Stimulated activated CD4-positive, alpha-beta T cell treated with anti-CD3 and anti-CD28 coated beads, Interleukin-12 subunit alpha, Interleukin-12 subunit beta, amount 100 ng/mL, for 48 hours (primary cell): Measurements from ENCODE around the gene DHRS4L2.
"Not testable (repeated sequence)": the region's sequence is repeated elsewhere in the genome, so short reads cannot be mapped to it uniquely, and the experiment has no call there.

Experiments
- DNase-seq, 3 donors: peaks; one replicate each; pipeline ENCODE4 v3.0.0-alpha.2; 2020; ENCODE audit warnings: low read depth in 2 of 3, low spot score in 1 of 3

DHRS4L2 gene

DNA sequence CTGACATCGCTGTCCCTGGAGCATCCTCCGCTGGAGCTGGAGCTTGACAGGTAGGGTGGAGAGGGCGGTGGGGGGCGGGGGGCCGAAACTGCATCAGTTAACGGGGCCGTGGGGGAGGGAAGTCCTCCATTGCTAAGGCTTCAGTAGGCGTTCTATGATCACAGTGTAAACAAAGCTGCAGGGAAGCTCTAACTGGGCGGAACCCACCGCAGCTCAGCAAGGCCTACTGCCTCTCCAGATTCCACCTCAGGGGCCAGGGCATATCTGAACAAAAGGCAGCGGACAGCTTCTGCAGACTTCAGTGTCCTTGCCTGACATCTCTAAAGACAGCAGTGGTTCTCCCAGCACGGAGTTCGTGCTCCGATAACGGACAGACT lies 18.5 kb upstream of the DHRS4L2 start:
- not testable (repeated sequence) for DNase-seq

DNA sequence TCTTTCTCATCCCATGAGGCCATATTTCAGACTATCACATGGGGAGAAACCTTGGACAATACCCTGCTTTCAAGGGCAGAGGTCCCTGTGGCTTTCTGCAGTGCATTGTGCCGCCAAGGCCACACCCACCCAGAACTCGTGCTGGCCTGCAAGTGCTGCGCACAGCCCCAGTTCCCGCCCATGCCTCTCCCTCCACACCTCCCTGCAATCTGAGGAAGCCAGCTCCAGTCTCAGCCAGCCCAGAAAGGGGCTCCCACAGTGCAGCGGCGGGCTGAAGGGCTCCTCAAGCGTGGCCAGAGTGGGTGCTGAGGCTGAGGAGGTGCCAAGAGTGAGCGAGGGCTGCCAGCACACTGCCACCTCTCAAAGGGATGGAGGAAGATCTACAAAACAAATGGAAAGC lies 15.6 kb upstream of the DHRS4L2 start:
- DNase-seq, result not testable (repeated sequence)

DNA sequence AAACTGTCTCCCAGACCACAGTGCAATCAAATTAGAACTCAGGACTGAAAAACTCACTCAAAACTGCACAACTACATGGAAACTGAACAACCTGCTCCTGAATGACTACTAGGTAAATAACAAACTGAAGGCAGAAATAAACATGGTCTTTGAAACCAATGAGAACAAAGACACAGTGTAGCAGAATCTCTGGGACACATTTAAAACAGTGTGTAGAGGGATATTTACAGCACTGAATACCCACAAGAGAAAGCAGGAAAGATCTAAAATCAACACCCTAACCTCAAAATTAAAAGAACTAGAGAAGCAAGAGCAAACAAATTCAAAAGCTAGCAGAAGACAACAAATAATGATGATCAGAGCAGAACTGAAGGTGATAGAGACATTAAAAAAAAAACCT lies 14.7 kb upstream of the DHRS4L2 start:
- not testable (repeated sequence) for DNase-seq

DNA sequence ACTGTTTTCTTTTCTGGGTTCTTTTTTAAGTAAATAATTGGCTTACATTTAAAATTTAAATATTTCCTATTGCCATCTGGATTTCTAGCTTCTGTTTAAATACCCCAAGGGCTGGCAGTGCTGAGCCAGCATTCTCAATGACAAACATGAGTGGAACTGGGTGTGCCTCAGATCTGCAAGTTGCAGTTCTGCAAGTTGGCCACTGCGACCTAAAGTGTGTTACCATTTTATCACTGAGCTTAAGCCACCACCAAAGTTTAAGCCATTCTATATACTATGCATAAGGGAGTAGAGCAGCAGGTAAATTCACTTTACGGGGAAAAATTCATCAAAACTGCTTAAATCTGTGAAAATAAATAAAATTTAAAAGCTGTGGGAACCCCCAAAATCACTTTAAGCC lies 11.5 kb upstream of the DHRS4L2 start:
- not testable (repeated sequence) for DNase-seq

DNA sequence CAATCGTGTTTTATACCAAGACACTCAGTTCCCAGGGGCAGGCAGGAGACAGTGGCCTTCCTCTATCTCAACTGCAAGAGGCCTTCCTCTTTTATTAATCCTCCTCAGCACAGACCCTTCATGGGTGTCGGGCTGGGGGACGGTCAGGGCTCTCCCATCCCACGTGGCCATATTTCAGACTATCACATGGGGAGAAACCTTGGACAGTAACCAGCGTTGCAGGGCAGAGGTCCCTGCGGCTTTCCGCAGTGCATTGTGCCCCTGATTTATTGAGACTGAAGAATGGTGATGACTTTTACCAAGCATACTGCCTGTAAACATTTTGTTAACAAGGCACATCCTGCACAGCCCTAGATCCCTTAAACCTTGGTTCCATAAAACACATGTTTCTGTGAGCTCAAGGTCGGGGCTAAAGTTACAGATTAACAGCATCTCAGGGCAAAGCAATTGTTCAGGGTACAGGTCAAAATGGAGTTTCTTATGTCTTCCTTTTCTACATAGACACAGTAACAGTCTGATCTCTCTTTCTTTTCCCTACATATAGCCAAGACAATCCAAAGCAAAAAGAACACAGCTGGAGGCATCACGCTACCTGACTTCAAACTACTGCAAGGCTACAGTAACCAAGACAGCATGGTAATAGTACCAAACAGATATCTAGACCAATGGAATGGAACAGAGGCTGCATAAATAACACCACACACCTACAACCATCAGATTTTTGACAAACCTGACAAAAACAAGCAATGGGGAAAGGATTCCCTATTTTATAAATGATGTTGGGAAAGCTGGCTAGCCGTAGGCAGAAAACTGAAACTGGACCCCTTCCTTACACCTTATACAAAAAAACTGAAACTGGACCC lies 6.5 kb upstream of the DHRS4L2 start:
- not testable (repeated sequence) for DNase-seq

DNA sequence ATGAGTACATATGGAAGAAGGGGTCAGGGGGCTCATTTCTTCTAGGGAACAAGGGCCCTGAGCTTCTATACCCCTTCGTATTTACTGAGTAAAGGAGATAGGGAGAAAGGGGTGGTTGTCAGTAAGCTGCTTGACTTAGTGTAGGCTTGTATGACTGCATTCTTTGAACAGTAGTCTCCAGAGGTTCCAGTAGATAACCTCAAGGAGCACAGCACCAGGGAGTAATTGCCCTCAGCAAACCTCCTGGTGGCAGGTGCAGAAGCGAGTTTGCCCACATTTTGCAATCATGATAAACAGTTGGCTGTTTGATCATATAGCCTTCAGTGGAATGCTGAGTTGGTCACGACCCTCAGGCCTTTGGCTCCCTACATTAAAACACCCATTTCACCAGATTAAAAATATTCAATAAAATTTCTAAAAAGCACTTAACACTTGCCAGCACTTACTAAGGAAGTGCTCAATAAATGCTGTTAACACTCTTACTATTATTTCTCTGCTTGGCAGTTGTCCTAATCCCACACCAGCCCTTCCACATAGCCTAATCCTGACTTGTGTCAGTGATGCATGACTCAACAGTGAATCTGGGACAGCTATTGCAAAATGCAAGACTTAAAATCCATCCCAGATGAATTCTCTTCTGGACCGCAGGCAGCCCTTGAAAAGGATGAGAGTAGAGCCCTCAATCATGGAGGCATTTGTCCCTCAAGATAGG lies 3.7 kb upstream of the DHRS4L2 start:
- DNase-seq, result no peak

DNA sequence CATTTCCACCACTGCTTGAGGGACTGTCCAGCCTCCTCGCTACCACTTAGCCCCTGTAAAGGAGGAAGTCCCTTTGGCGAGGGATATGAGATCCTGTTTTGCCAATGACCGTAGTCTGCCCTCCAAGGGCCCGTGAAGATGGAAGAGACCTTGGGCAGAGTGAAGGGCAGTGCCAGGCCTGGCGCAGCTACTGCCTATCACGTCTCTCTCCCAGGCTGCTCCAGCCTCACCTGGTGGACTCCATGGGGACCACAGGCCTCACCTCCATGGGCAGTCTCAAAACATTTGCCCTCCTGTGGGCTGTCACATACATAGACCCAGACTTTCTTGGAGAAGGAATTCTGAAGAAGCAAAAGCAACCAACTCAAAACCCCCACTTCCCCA lies 514 bp upstream of the DHRS4L2 start:
- not testable (repeated sequence) for DNase-seq

DNA sequence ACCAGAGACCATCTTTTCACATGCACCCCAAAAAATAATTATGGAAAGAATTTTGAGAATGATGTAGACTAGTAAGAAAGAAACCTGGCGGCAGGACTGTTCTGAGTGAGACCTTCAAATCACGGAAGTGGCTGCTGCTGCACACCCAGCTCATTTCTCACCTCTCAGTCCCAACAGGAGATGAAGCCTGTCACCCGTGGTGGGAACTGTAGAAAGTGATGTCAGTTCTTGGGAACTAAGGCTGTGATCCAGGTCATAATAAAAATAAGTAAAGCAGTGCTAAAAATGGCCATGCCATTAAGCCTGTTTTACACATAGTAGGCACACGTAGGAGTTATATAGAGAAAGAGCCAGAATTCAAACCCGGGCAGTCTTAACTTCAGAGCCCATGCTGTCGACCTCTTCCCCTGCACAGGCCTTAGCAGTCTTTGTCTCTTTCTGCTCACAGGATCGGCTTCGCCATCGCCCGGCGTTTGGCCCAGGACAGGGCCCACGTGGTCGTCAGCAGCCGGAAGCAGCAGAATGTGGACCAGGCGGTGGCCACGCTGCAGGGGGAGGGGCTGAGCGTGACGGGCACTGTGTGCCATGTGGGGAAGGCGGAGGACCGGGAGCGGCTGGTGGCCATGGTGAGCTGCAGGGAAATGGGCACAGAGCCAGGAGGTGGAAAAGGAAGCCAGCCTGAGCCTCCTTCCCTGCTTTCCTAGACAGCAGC lies 1.2 kb downstream of the DHRS4L2 start:
- peak in 1 of 3 donors; percentile 12 for DNase-seq

DNA sequence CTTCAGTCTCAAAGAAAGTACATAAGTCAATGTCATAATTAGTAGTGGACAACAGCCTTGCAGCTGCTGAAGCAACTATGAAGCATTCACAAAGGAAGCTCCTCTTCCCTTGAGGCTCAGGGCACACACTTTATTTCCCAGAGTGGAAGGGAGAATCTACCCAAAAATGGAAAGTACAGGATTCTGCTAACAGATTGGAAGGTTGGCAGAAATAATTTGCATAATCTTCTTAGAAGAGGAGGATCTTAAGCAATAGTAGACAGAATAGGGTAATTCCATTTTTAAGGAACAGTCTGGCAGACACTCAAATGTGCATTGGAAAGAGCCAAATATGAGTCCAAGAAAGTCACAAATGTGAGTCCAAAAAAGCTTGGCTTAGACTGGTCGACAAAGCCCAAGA lies 2.2 kb downstream of the DHRS4L2 start:
- DNase-seq, result not testable (repeated sequence)

DNA sequence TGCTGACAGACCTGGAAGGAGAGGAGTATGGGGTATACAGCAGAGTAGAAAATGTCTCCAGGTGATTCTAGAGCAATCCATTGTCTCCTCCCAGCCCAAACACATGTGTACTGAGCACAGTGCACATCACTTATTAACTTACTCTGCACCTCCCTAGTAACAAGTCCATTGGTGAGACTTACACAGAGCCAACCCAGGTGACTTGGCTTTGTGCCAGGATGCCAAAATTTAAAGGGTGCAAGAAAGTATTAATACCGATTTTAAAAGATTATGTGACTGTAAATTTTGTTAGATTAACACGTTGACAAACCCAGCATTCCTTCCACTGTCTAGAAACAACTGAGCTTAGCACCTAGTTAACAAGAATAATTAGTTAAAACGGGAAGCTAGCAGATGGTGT lies 4.3 kb downstream of the DHRS4L2 start:
- DNase-seq, result not testable (repeated sequence)

DNA sequence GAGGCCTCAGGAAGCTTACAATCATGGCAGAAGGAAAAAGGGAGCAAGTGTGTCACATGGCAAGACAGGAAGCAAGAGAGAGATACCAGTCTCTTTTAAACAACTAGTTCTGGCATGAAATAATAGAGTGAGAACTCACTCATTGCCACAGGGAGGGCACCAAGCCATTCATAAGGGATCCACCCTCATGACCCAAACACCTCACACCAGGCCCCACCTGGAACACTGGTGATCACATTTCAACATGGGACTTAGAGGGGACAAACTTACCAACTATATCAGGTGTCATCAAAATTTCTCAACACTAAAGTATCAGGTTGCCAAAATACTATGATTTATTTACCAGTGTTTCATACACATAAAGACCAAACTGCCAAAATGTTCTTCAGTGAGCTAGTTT lies 7.3 kb downstream of the DHRS4L2 start:
- DNase-seq, result not testable (repeated sequence)

DNA sequence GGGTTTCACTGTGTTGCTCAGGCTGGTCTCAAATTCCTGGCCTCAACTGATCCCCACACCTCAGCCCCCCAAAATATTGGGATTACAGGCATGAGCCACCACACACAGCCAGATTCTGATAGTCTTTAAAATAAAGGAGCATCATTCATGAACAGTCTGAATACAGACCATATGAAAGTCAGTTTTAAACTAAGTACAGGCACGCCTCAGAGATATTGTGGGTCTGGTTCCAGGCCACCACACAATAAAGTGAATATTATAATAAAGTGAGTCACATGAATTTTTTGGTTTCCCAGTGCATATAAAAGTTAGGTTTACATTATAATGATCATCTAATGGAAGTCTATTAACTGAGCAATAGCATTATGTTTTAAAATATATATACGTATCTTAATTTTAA lies 8.1 kb downstream of the DHRS4L2 start:
- DNase-seq, result not testable (repeated sequence)

DNA sequence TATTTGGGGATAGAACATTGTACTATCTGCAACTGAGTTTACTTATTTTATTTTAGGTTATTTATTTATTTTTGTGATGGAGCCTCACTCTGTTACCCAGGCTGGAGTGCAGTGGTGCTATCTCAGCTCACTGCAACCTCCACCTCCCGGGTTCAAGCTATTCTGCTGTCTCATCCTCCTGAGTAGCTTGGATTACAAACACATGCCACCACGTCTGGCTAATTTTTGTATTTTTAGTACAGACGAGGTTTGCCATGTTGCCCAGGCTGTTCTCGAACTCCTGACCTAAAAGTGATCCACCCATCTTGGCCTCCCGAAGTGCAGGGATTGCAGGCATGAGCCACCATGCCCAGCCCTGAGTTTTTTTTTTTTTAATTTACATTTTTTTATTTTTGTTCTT lies 10.9 kb downstream of the DHRS4L2 start:
- not testable (repeated sequence) for DNase-seq

DNA sequence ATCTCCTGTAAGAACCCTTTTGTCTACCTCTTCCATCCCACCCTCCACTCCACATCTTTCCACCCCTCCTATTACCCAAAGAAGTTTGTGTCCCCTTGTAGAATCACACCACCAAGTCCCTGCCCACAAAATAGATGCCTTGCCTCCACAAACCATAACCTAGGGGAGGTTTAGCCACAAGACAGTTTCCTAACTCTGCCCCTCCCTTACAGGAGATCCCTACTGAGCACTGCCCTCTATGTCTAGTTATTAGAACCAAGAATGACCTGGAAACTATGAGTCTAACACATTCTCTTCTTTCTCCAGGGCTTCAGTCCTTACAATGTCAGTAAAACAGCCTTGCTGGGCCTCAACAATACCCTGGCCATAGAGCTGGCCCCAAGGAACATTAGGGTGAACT lies 12.3 kb downstream of the DHRS4L2 start:
- not testable (repeated sequence) for DNase-seq

DNA sequence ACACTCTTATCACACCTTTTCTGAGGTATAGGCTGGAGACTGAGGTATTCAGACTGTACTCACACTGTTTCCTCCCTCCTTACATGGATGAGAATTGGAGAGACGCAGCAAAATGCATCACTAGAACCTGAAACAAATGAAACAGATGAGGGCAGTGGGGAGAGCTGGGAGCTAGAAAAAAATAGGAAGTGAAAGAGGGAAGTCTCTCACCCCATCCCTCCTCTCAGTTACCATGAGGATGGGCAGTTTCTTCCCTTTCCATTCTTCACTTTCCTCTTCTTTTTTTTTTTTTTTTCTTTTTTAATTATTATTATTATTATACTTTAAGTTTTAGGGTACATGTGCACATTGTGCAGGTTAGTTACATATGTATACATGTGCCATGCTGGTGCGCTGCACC lies 12.9 kb downstream of the DHRS4L2 start:
- not testable (repeated sequence) for DNase-seq

DNA sequence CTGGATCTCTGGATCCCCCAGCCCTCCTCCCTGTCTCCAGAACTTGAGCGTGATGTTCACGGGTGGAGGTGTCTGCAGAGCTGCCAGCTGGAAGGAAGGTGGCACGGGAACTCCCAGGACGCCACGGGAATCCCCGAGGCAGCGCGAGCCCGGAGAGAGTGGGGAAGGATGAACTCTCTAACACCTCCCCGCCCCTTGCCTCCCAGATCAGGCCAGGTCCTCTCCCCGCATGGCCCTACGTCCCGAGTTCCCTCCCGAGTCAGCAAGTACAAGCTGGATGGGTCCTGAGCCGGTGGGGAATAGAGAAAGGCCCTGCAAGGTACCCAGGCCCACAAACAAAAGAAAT lies 17.7 kb downstream of the DHRS4L2 start:
- not testable (repeated sequence) for DNase-seq

DNA sequence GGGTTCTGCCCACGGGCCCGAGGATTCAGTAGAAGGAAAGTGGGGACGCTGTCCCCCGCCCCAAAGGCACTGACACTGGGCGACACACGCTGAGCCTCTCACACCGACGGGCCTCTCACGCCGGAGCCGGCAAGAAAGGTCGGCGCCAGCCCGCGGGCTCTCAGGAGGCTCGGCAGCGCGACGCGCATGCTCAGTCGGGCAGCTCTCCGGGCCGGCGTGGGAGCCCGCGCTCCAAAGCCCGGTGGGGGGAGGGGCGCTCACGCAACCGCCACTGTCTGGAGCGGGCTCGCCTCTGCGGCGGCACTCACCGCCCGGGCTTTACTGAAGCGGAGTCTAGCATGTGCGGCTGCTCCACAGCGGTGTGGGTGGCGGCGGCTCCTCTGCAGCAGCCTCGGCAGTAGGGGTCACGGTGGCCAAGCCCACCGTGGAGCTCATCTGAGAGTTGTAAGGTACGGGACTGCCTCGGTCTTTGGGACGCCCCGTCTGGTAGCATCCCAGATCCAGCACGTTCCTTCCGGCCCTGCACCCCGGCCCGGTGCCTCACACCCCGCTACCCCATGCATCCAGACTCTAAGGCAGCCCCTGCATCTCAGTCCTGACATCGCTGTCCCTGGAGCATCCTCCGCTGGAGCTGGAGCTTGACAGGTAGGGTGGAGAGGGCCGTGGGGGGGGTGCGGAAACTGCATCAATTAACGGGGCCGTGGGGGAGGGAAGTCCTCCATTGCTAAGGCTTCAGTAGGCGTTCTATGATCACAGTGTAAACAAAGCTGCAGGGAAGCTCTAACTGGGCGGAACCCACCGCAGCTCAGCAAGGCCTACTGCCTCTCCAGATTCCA lies 18.3 kb downstream of the DHRS4L2 start:
- DNase-seq, result peak in 2 of 3 donors; percentile 55 to 58

DNA sequence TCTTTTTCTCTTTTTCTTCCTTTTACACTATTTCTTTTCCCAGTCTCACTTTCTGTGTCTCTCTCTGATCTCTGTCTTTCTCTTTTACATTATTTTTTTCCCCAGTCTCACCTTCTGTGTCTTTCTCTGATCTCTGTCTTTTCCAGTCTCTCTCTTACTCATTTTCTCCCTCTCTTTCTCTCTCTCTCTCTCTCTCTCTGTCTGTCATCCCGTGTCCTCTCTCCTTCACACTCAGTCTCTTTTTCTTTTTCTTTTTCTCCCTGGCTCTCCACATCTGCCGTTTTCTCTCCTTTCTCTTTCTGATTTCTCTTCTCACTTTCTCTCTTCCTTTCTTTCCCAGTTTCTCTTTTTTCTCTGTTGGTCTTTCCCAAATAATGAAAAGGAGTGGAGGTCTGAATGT lies 22.3 kb downstream of the DHRS4L2 start:
- DNase-seq, result no peak

DNA sequence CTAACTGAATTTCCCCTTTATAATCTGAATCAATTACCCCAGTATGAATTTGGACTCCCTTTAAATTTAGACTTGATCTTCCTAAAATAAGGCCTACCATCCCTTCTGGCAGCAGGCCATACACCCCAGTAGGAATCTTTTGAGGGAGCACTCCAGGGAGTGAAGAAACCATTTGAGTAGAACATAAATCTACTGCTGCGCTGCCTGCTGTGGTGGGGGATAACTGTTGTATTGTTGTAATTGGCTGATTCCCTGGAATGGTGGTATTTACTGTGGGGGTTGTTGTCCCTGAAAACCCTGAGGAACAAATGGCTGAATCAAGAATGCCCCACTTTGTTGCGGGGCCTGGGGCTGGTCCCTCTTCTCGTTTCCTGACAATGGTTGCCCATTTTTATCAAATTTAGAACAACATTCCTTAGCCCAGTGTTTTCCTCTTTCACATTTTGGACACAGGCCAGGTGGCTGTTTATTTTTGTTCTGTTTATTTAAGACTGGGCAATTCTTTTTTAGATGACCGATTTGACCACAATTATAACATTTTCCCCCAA lies 24.1 kb downstream of the DHRS4L2 start:
- DNase-seq, result not testable (repeated sequence)

DNA sequence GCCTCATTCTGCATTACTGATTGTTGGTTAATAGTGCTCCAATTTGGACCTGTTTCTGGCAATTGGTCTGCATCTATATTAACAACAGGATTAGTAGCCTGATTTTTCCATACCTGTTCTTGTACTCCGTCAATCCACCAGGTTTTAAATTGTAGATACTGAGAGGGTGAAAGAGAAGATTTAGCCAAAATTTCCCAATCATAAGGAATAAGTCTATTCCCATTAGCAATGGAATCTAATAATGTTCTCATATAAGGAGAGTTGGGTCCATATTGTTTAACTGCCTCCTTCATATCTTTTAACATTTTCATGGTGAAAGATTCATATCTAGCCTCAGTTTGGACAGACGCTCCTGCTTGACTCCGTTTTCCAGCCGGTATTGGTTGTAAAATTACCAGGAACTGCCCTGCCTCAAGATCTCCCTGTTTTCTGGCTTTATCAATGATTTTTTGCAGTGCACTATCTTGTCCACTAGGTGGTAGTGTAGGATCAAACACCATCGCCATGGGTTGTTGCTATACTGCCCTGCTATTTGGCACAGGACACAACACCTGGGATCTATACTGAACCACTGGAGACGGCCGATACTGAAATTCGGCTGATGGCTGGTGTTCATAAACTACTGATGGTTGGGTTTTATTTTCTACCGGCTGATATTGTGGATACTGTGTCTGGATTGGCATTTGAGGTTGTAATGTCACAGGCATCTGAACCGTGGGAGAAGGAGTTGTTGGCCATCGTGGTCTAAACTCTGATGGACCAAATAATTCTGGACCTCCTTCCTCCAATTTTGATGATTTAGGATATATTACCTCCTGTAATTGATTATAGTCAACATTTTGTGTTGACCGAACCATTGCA lies 25.2 kb downstream of the DHRS4L2 start:
- DNase-seq, result peak in 1 of 3 donors; percentile 60
